ENCODE data around the gene SLC4A3.

SLC4A3 gene

GRCh38 chr2:219613461-219614070 lies 13.9 kb upstream of the SLC4A3 start:
- no peak for DNase-seq (ENCODE audit: low read depth in 2 of 2)

- no peak for DNase-seq (ENCODE audit: low read depth in 2 of 2)
Observed at GRCh38 chr2:219614076-219614860, 13.2 kb upstream of the SLC4A3 start.

- no peak for DNase-seq (ENCODE audit: low read depth in 2 of 2)
Observed at GRCh38 chr2:219615036-219615435, 12.4 kb upstream of the SLC4A3 start.

- no peak for DNase-seq (ENCODE audit: low read depth in 2 of 2)
Observed at GRCh38 chr2:219615894-219616293, 11.5 kb upstream of the SLC4A3 start.

GRCh38 chr2:219616550-219616949 lies 10.9 kb upstream of the SLC4A3 start:
- DNase-seq (ENCODE audit: low read depth in 2 of 2) = no peak

GRCh38 chr2:219618733-219619122 lies 8.7 kb upstream of the SLC4A3 start:
- DNase-seq (ENCODE audit: low read depth in 2 of 2) = no peak

GRCh38 chr2:219619235-219619634 lies 8.2 kb upstream of the SLC4A3 start:
- no peak for DNase-seq (ENCODE audit: low read depth in 2 of 2)

GRCh38 chr2:219620546-219620945 lies 6.9 kb upstream of the SLC4A3 start:
- no peak for DNase-seq (ENCODE audit: low read depth in 2 of 2)

- no peak for DNase-seq (ENCODE audit: low read depth in 2 of 2)
Observed at GRCh38 chr2:219621935-219622334, 5.5 kb upstream of the SLC4A3 start.

GRCh38 chr2:219622472-219622871 lies 5.0 kb upstream of the SLC4A3 start:
- no peak for DNase-seq (ENCODE audit: low read depth in 2 of 2)

- no peak for DNase-seq (ENCODE audit: low read depth in 2 of 2)
Observed at GRCh38 chr2:219624565-219624964, 2.9 kb upstream of the SLC4A3 start.

GRCh38 chr2:219625179-219625578 lies 2.3 kb upstream of the SLC4A3 start:
- no peak for DNase-seq (ENCODE audit: low read depth in 2 of 2)

- DNase-seq (ENCODE audit: low read depth in 2 of 2) = no peak
Observed at GRCh38 chr2:219626540-219626939, 890 bp upstream of the SLC4A3 start.

- no peak for DNase-seq (ENCODE audit: low read depth in 2 of 2)
Observed at GRCh38 chr2:219628235-219628985, 980 bp downstream of the SLC4A3 start.

- no peak for DNase-seq (ENCODE audit: low read depth in 2 of 2)
Observed at GRCh38 chr2:219628986-219629901, 1.8 kb downstream of the SLC4A3 start.

GRCh38 chr2:219629976-219630695 lies 2.7 kb downstream of the SLC4A3 start:
- no peak for DNase-seq (ENCODE audit: low read depth in 2 of 2)

GRCh38 chr2:219630770-219631405 lies 3.5 kb downstream of the SLC4A3 start:
- no peak for DNase-seq (ENCODE audit: low read depth in 2 of 2)

- DNase-seq (ENCODE audit: low read depth in 2 of 2) = no peak
Observed at GRCh38 chr2:219631406-219631891, 4.0 kb downstream of the SLC4A3 start.

- no peak for DNase-seq (ENCODE audit: low read depth in 2 of 2)
Observed at GRCh38 chr2:219631904-219632759, 4.7 kb downstream of the SLC4A3 start.

- DNase-seq (ENCODE audit: low read depth in 2 of 2) = no peak
Observed at GRCh38 chr2:219632760-219633105, 5.3 kb downstream of the SLC4A3 start.
